Subcutaneous adipose tissue (tissue), 4 donors: ENCODE results near the gene RGL2. TPM values are rescaled to one million over a fixed set of nuclear protein-coding genes. Genes with fewer than 3 reads are reported as not detected.

Experiments used
- total RNA-seq, 4 donors: library from RNA; depleted of rRNA; stranded (reverse); fragments of >200 nt; gene quantifications; one replicate each; pipeline ENCODE4 v1.1.0, GENCODE V29; 2016
- TF ChIP-seq, protein P1 (sequence below): fragments of 450-650 bp; IDR thresholded peaks from one replicate; pipeline ENCODE4 v1.5.1; 2016; ENCODE audit warnings: low read depth, mild to moderate bottlenecking, control low read depth, antibody characterized with exemption, moderate library complexity

RGL2 gene
- total RNA-seq, 4 donors from 2014 or later = 16.0 to 45.8 (median 42.5) TPM

DNA sequence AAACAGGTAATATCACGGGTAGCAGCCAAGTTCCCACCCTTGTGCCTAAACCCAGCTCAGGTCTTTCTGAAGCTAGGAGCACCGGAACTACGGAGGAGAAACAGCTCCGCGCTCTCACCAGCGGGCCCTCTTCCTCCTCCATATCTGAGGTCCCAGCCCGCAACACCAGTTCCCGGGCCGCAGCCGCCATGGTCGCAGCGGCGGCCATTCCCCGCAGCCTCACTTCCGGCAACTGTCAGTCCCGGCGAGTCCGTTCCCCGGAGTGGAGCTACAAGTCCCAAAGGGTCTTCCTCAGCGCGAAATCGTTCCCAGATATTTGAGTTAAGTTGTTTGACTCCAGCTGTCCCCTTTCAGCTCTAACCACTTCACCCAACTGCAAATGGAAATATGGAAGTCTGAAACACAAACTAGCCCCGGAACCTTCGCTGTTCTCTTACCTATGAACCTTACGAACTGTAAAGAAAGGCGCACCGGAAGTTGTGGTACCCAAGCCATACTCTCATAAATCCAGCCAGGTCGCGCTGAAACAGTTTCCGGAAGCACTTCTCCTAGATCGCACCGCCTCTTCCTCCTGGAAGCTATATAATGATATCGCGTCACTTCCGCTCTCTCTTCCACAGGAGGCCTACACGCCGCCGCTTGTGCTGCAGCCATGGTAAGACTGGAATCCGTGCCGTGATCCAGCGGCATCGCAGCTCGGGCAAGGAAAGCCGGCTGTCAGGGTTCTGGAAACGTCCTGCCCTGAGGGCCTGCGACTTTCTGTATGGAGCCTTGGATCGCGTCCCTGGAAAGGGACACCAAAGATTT lies 27.1 kb downstream of the RGL2 start, which contains the start of the genes RPS18 and VPS52:
TSS of gene RPS18 (plus strand) at position 608 of the 807 bp plus-strand sequence. CDS start at position 653, 45 bp downstream.
TSS of gene VPS52 (minus strand) at position 409 of the 807 bp plus-strand sequence. CDS start at position 208, 201 bp downstream.
- TF ChIP-seq, protein P1, sequence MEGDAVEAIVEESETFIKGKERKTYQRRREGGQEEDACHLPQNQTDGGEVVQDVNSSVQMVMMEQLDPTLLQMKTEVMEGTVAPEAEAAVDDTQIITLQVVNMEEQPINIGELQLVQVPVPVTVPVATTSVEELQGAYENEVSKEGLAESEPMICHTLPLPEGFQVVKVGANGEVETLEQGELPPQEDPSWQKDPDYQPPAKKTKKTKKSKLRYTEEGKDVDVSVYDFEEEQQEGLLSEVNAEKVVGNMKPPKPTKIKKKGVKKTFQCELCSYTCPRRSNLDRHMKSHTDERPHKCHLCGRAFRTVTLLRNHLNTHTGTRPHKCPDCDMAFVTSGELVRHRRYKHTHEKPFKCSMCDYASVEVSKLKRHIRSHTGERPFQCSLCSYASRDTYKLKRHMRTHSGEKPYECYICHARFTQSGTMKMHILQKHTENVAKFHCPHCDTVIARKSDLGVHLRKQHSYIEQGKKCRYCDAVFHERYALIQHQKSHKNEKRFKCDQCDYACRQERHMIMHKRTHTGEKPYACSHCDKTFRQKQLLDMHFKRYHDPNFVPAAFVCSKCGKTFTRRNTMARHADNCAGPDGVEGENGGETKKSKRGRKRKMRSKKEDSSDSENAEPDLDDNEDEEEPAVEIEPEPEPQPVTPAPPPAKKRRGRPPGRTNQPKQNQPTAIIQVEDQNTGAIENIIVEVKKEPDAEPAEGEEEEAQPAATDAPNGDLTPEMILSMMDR = no peak

DNA sequence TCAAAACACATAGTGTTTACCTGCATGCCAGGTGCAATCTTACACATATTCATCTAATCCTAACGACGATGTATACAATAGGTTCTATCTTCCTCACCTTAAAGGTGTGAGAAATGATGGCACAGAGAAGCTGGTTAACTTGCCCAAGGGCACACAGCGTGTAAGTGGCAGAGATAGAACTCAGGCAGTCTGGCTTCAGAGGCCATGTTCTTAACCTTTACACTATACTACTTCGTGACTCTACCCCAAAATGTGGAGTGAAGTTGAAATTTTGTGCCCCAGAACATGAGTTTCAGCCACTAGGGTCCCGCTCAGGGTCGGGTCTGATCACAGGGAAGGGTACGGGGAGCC lies 27.6 kb downstream of the RGL2 start:
- TF ChIP-seq, protein P1 = no peak

DNA sequence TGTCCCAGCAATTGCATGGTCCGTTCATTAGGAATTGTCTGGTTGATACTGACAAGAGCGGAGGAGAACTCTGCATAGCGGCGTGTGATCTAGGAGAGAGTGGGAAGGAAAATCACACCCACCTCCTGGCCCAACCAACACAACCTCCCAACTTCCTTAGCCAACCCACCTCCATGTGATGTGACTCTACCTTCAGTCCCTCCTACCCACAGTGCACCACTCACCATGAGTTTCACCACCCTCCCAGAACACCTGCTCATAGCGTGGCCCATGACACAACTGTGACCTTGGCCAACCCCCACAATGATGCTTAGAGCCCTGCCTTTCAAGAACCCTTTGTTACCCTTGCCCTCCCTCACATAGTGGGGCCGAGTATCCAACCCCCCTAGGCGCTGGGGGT lies 34.7 kb downstream of the RGL2 start:
- TF ChIP-seq, protein P1 = no peak

DNA sequence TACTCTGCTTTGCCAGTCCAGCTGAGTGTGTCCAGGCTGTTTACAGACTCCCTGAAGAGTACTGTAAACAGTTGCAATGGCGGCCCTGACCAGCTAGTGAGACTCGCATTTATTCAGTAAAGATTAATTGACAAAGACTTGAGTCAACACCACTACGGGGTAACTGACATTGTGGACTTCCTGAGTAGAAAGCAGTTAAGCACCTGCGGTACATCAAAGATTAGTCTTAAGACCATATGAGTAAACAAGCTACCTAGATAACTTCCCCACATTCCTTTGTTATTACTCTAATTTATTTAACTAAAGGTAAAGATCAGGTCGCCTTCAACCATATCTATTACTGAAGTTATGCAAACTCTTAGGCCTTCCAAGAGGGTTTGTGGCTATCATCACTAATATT lies 39.7 kb downstream of the RGL2 start:
- TF ChIP-seq, protein P1 = no peak

DNA sequence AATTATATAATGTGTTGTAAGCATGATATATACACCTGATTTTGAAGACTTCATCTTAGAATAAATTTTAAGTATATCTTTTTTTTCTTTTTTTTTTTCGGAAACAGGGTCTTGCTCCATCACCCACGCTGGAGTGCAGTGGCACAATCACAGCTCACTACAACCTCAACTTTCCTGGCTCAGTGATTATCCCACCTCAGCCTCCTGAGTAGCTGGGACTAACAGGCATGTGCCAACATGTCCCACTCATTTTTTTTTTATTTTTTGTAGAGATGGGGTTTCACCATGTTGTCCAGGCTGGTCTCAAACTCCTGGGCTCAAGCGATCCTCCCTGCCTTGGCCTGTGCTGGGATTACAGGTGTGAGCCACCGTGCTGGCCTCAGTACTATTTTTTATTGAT lies 44.2 kb downstream of the RGL2 start:
- TF ChIP-seq, protein P1 = no peak

DNA sequence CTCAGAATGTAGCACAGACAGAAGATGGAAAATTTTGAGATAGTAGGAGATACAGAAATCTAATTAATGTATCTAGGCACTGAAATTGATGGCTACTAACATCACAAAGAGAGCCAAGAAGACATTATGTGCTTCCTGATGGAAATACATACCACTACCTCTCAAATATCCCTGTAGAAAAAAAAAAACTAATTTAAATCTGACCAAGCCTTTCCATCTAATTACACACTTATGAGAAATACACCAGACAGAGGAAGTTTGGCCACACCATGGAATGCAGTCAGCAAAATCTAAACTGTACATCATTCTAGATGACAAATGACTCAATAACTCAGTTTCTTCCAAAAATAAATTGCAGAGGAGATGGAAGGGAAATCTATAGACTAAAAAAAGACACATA lies 46.0 kb downstream of the RGL2 start:
- TF ChIP-seq, protein P1 = no peak

DNA sequence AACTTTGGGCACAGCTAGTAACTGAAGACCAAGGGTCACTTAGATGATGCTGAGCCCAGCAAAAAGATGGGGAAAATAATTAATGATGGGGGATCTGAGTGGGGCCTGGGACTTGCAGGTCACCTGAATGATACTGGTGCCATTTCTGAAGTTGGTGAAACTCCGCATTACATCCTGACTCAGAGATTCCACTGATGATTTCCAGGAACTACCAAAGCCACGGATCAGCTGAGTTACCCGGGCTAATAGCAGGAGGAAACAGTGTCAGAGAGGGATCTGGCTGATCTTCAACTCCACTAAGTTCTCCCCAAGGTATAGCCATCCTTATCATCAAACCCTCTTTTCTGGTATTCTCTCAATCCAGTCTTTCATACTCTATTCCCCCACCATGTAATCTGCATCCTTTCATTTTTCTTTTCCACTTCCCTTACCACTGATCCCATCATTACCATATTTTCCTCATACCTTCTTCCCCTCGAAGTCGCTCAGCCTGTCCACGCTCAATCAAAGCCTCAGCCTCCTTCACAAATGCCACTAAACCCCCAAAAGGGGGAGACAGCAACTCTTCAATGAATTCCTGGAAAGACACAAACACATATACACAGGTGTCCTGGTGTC lies 47.2 kb downstream of the RGL2 start:
- TF ChIP-seq, protein P1 = no peak
